Islet precursor cell (in vitro differentiated cells): ENCODE results near the gene MICAL3.

Experiments used
- DNase-seq: peaks from one replicate; pipeline ENCODE4 v3.0.0-alpha.2; 2018

MICAL3 gene

DNA sequence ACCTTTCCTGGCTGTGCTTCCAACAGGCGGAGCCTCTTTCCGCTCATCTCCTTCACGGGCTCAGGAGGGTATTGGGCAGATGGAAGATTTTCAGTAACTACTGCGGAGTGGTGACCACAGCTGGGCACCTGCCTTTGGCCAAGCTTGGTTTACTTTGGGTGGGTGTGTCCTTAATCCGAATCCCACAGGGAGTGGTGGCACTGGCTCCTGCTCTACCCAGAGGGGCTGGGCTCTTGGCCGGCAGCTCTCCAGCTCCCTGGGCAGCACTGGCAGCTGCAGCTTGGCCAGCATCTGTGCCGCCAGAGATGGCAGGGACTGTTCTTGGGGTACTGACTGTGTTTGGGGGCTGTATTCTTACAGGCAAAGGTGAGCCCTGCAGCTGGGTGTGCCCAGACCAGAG lies 279.9 kb downstream of the MICAL3 start:
- DNase-seq = no peak

DNA sequence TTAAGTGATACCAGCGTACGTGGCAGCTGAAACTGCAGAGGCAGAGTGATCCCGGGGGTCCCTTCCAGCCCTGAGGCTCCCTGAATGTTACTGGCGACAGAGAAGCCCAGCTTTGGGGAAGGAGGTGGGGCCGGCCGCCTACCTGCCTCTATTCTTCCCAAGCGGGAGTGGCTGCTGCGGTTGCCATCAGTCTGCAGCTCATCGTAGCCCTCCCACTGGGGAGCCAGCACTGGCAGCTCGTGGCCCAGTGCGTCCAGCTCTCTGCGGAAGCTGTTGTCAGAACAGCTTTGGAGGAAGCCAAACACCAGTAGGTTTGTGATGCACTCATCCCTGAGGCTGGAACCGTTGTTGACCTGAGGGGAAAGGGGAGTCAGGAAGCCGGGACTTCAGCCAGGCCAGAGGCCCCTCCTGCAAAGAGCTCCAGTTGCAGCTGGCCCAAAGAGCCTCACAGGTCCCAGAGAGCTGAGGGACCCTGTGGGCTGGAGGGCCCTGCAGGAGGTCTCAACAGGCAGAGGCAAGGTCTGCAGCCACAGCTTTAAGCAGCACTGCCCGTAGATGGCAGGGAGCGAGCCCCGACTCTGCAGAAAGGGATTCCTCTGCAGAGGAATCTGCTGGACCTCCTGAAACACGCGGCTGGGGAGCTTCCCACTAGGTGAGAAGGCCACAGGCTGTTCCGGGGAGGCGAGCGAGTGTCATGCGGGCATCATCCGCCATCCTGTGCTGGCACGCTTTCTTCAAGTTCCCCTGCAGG lies 280.5 kb downstream of the MICAL3 start:
- DNase-seq = no peak

DNA sequence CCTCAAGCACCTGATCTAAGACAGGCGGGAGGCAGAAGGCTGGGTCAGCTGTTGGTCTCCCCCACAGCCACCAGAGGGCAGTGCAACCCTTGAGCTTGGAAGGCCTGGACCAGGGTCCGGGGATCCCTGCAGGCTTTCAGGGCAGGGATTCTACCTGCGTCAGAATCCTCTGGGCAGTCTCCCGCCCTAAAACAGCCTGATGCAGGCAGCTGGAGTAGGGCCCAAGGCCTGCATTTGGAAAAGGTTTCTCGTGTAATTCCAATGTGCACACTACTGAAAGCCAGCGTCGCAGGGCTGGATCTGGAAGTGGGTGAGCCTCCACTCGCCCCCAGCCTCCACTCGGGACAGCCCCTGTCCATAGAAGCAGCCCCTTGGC lies 281.8 kb downstream of the MICAL3 start:
- DNase-seq = peak; percentile 93

DNA sequence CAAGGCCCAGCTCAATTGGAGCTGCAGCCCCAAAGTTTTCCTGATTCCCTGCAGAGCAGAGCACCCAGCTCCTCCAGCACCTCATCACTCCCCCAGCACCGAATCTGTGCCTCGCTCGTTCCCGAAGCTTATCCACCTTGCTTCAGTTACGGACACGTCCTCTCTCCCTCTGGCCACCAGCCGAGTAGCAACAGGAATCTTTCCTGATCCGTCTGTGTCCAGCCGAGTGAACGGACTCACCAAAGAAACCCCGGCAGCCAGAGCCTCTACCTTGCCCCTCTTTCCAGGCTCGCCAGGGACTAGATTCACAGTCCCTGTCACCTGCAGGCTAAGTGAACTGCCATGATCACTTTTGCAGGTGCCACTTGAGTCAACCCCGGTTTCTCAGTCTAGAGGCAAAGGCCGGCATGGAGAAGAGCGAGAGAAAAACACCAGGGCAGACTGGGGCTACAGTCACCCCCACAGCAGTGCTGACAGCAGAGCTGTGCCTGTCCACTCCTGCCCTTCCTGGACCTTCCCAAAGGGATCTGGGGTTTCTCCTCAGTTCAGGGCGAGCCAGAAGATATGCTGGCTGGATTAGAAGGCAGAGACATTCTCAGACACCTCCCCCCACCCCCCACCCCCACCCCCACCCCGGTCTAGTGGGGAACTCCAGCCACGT lies 282.4 kb downstream of the MICAL3 start:
- no peak for DNase-seq

DNA sequence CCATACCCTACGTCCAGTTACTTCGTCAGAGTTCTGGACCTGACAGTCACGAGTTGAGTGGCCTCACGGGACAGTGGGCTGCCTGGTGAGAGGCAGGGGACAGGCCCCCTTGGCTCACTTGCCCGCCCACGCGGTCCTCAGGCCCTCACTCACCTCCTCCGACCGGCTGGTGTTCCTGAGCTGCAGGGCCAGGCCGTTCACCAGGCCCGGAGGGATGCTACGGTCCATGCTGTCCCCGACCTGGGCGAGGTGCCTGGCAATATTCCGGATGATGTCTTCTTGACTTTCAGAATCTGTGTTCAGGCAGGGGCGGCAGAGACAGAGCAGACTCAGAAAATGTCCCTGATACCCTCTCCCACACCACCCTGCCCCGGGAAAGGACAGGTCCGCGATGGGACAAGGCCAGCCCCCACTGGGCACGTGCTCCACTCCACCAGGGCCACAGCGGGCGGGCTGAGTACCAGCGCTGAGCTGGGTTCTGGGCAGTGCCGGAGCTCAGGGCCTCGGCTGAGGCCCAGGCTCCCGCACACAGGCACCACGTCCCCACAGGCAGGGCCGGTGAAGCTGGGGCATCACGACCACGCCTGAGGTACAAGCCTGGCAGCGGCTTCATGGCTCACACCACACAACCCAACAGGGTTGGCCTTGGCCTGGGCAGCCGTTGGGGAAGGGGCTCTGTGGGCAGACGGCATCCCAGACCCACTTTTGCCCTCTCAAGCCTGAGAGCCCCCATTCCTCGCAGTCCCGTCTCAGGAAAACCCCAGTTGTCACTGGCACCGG lies 285.0 kb downstream of the MICAL3 start:
- DNase-seq = no peak

DNA sequence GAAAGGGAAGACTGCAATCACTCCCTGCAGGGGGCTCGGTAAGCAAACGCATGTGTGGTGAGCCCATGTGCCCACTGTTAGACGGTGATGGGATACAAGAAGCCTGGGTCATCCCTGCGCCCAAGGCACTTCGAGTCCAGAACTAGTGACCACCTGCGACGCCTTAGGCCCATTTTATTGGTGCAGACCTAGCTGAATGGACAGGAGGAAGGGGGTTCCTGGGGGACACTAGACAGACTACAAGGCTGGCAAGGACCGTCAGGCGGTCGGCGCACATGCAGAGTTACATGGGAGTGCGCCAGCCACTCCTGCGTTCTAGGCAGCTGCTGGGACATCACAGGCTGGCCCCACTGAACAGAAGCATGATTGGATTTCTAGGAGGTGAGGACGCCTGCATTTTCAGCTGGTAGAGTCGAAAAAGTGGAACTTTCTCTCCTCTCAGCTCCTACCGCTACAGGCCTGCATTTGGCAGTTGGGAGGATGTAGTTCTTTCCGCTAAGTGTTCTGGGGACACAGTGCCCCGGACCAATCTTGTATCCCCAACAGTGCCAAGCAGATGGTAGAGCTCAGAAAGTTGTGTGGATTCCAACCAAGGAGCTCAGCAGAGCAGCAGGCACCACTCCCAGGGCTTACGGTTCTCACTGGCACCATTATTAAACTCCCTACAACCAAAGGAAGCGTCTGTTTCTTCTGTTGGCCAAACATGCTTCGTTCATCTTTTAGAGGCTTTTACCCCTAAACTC lies 285.8 kb downstream of the MICAL3 start:
- DNase-seq = no peak
